Duodenal mucosa (tissue), 2 donors: ENCODE results near the gene DENND1A.

Experiments
- H3K27ac ChIP-seq: one replicate; pipeline ENCODE4 v1.7.0; 2013; ENCODE audit warnings: low read depth, low read length
- H3K27me3 ChIP-seq, 2 donors: one replicate each; pipeline ENCODE4 v1.7.0; 2013; ENCODE audit warnings: low read length in 2 of 2, control low read depth in 1 of 2; ENCODE audit not compliant: insufficient read depth in 2 of 2, control insufficient read depth in 1 of 2
- H3K36me3 ChIP-seq, 2 donors: one replicate each; pipeline ENCODE4 v1.7.0; 2013; ENCODE audit warnings: low read length in 2 of 2, control low read depth in 1 of 2; ENCODE audit not compliant: insufficient read depth in 2 of 2, control insufficient read depth in 1 of 2
- H3K4me1 ChIP-seq, 2 donors: one replicate each; pipeline ENCODE4 v1.7.0; 2013; ENCODE audit warnings: low read length in 2 of 2, control low read depth in 1 of 2; ENCODE audit not compliant: insufficient read depth in 2 of 2, control insufficient read depth in 1 of 2
- H3K4me3 ChIP-seq, 2 donors: one replicate each; pipeline ENCODE4 v1.7.0; 2013; ENCODE audit warnings: low read length in 2 of 2, low read depth in 1 of 2
- H3K9ac ChIP-seq, 2 donors: one replicate each; pipeline ENCODE4 v1.7.0; 2013; ENCODE audit warnings: low read length in 2 of 2, low read depth in 1 of 2
- H3K9me3 ChIP-seq, 2 donors: one replicate each; pipeline ENCODE4 v1.7.0; 2013; ENCODE audit warnings: low read length in 2 of 2, control low read depth in 1 of 2; ENCODE audit not compliant: control insufficient read depth in 1 of 2

Gene DENND1A

DNA sequence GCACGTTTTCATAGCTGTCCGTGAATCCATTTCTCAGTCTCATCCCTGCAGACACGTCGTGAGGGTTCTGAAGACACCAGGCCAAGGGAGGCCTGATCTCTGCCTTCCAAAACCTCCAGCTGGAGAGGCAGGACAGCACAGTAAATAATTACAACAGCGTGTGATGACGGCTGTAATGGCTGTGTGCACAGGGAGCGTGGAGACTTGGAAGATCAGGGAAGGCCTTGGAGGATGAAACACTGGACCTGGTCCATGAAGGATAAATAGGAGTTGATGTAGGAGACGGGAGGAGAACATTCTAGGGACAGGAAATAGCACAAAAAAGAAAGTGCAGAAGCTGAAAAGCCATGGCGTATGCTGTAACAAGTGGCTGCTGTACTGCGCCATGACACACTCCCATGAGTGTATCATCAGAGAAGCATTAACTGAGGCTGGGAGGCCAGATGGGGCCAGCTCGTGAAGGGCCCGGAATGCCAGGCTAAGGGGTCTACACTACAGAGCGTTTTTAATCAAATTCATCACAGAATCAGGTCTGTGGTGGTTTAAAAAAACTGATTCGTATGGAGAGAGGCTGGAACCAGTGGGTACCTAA lies 476.8 kb downstream of the DENND1A start:
- Histone ChIP-seq H3K27me3 (no peaks in the 10 kb centered on the region), H3K4me3 (no peak overlapping the region), H3K27ac (no peak overlapping the region), H3K9ac (no peak overlapping the region), H3K36me3 (peaks cover 0 to 14% of the 10 kb centered on the region in 2 donors), H3K9me3 (no peaks in the 10 kb centered on the region), H3K4me1 (peaks cover 23 to 30% of the 10 kb centered on the region in 2 donors)

- peaks cover 3 to 14% of the 10 kb centered on the region in 2 donors for H3K36me3 ChIP-seq
- no peak overlapping the region for H3K4me3 ChIP-seq
- peaks cover 18 to 21% of the 10 kb centered on the region in 2 donors for H3K4me1 ChIP-seq
- H3K27me3 ChIP-seq = no peaks in the 10 kb centered on the region
- no peak overlapping the region for H3K27ac ChIP-seq
- H3K9me3 ChIP-seq = no peaks in the 10 kb centered on the region
- no peak overlapping the region for H3K9ac ChIP-seq
These were observed 478.9 kb downstream of the DENND1A start for GRCh38 chr9:123450996-123451395.

- no peak overlapping the region for H3K9ac ChIP-seq
- H3K36me3 ChIP-seq = peaks cover 3 to 16% of the 10 kb centered on the region in 2 donors
- no peak overlapping the region for H3K27ac ChIP-seq
- H3K4me1 ChIP-seq = peaks cover 12 to 14% of the 10 kb centered on the region in 2 donors
- H3K4me3 ChIP-seq = no peak overlapping the region
- H3K27me3 ChIP-seq = no peaks in the 10 kb centered on the region
- no peaks in the 10 kb centered on the region for H3K9me3 ChIP-seq
These were observed 479.7 kb downstream of the DENND1A start for GRCh38 chr9:123450098-123450770.

GRCh38 chr9:123447934-123448646 lies 481.8 kb downstream of the DENND1A start:
- H3K4me3 ChIP-seq = no peak overlapping the region
- H3K4me1 ChIP-seq = no peaks in the 10 kb centered on the region
- H3K36me3 ChIP-seq = peaks cover 3 to 12% of the 10 kb centered on the region in 2 donors
- no peak overlapping the region for H3K9ac ChIP-seq
- H3K9me3 ChIP-seq = no peaks in the 10 kb centered on the region
- H3K27me3 ChIP-seq = no peaks in the 10 kb centered on the region
- no peak overlapping the region for H3K27ac ChIP-seq

GRCh38 chr9:123445981-123446610 lies 483.8 kb downstream of the DENND1A start:
- no peak overlapping the region for H3K4me3 ChIP-seq
- no peak overlapping the region for H3K9ac ChIP-seq
- H3K27me3 ChIP-seq = no peaks in the 10 kb centered on the region
- H3K9me3 ChIP-seq = no peaks in the 10 kb centered on the region
- H3K27ac ChIP-seq = no peak overlapping the region
- H3K4me1 ChIP-seq = no peaks in the 10 kb centered on the region
- peaks cover 3% of the 10 kb centered on the region in 2 donors for H3K36me3 ChIP-seq

- Histone ChIP-seq H3K27ac (no peak overlapping the region), H3K4me1 (no peaks in the 10 kb centered on the region), H3K9ac (no peak overlapping the region), H3K36me3 (peaks cover 3 to 6% of the 10 kb centered on the region in 2 donors), H3K27me3 (no peaks in the 10 kb centered on the region), H3K9me3 (no peaks in the 10 kb centered on the region), H3K4me3 (no peak overlapping the region)
These were observed 484.8 kb downstream of the DENND1A start for GRCh38 chr9:123445116-123445515.

DNA sequence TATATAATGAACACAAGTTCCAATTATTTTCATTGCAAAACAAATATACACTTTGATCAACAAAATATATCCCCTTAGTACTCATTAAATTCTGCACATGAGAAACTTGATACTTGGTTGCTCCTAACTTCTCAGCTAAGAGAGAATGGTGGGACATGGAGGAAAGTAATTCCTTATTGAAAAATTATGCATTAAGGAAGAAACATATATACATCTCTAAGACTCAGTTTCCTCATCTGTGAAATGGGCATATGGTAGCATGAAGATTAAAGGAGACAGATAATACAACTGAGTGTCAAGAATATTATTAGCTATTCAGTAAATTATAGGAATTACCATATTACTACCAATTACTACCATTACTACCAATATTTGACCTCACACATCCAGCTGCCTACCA lies 488.2 kb downstream of the DENND1A start:
- Histone ChIP-seq H3K4me3 (no peak overlapping the region), H3K27ac (no peak overlapping the region), H3K9ac (no peak overlapping the region), H3K4me1 (no peaks in the 10 kb centered on the region), H3K9me3 (no peaks in the 10 kb centered on the region), H3K27me3 (no peaks in the 10 kb centered on the region), H3K36me3 (peaks cover 4 to 25% of the 10 kb centered on the region in 2 donors)

- Histone ChIP-seq H3K4me3 (no peak overlapping the region), H3K36me3 (peaks cover 9 to 23% of the 10 kb centered on the region in 2 donors), H3K27me3 (no peaks in the 10 kb centered on the region), H3K4me1 (no peaks in the 10 kb centered on the region), H3K27ac (no peak overlapping the region), H3K9me3 (no peaks in the 10 kb centered on the region), H3K9ac (no peak overlapping the region)
These were observed 489.7 kb downstream of the DENND1A start for GRCh38 chr9:123440256-123440655.

DNA sequence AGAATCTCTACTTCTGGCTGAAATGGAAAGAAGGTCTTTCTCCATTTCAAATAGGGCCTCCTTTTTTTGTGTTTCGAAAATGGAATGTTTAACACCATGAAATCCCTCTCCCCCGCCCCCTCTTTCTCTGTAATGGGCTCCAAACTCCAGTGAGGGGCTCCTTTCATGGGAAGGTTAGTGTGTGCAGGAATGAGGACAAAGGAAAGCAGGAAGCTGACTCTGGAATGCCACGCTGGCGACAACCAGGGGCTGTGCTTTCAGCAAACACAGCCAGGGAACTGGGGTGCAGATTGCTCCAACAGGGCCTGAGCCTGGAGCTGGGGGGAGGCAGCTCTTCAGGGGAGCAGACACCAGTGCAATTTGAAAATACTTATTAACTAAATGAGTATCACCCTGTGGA lies 491.1 kb downstream of the DENND1A start:
- H3K4me3 ChIP-seq = no peak overlapping the region
- H3K9me3 ChIP-seq = no peaks in the 10 kb centered on the region
- H3K27ac ChIP-seq = no peak overlapping the region
- H3K4me1 ChIP-seq = no peaks in the 10 kb centered on the region
- no peaks in the 10 kb centered on the region for H3K27me3 ChIP-seq
- no peak overlapping the region for H3K9ac ChIP-seq
- H3K36me3 ChIP-seq = peaks cover 12 to 24% of the 10 kb centered on the region in 2 donors

DNA sequence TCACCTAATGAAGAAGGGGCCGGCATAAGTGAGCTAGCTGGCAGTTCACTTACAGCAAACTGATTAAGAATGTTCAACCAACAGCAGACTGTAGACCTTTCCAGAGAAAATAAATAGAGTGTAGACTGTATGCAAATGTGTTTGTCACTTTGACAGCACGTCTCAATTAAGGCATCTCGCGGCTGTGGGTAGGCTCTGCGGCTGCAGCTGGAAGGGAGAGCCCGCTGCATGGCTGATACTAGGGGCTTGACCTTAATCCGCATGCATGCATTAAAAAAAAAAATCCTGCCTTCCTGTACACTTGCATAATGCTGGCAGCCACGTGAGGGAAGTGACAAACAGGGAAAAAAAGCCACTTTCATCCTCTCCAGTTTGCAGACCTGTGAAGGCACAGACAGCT lies 491.6 kb downstream of the DENND1A start:
- no peak overlapping the region for H3K4me3 ChIP-seq
- H3K36me3 ChIP-seq = peaks cover 12 to 24% of the 10 kb centered on the region in 2 donors
- no peak overlapping the region for H3K9ac ChIP-seq
- H3K27ac ChIP-seq = no peak overlapping the region
- H3K4me1 ChIP-seq = no peaks in the 10 kb centered on the region
- H3K27me3 ChIP-seq = no peaks in the 10 kb centered on the region
- H3K9me3 ChIP-seq = no peaks in the 10 kb centered on the region
